Aorta (tissue), 5 donors: ENCODE measurements around the gene CLCNKA. TPM values are rescaled to one million over a fixed set of nuclear protein-coding genes. Genes with fewer than 3 reads are reported as not detected.
"Not testable (repeated sequence)": the region's sequence is repeated elsewhere in the genome, so short reads cannot be mapped to it uniquely, and the experiment has no call there.

ENCODE experiments used
- ATAC-seq: fragments of 200-7000 bp; cut with Tn5 transposase; one replicate; pipeline ENCODE4 v1.9.1; 2022; ENCODE audit warnings: moderate library complexity; ENCODE audit not compliant: low FRiP score
- DNase-seq, 2 donors: peaks; one replicate each; pipeline ENCODE4 v3.0.0-alpha.2; 2020
- H3K27ac ChIP-seq, 2 donors: one replicate each; pipeline ENCODE4 v1.5.1; 2013; ENCODE audit warnings: low read length in 2 of 2, mild to moderate bottlenecking in 2 of 2, moderate library complexity in 2 of 2, control low read depth in 1 of 2, inconsistent platforms in 1 of 2, low read depth in 1 of 2
- H3K27me3 ChIP-seq, 2 donors: one replicate each; pipeline ENCODE4 v1.6.1; 2013; ENCODE audit warnings: control low read depth in 1 of 2, low read length in 1 of 2, mild to moderate bottlenecking in 1 of 2, moderate library complexity in 1 of 2; ENCODE audit not compliant: insufficient read depth in 2 of 2, control insufficient read depth in 1 of 2
- H3K36me3 ChIP-seq, 2 donors: one replicate each; pipeline ENCODE4 v1.6.1; 2013; ENCODE audit warnings: control low read depth in 1 of 2, low read length in 1 of 2, mild to moderate bottlenecking in 1 of 2; ENCODE audit not compliant: insufficient read depth in 2 of 2, control insufficient read depth in 1 of 2
- H3K4me1 ChIP-seq, 2 donors: one replicate each; pipeline ENCODE4 v1.6.1; 2013; ENCODE audit warnings: low read length in 2 of 2, control low read depth in 1 of 2, mild to moderate bottlenecking in 1 of 2, moderate library complexity in 1 of 2; ENCODE audit not compliant: insufficient read depth in 2 of 2, control insufficient read depth in 1 of 2
- H3K4me3 ChIP-seq, 2 donors: one replicate each; pipeline ENCODE4 v1.5.1; 2013; ENCODE audit warnings: low read length in 2 of 2, control low read depth in 1 of 2, mild to moderate bottlenecking in 1 of 2
- H3K9me3 ChIP-seq: one replicate; pipeline ENCODE4 v1.6.1; 2013; ENCODE audit warnings: mild to moderate bottlenecking, low read length; ENCODE audit not compliant: control insufficient read depth
- WGBS, 2 donors: extraction: QIAGEN DNeasy Blood & Tissue Kit; methylation state at CpG; one replicate each; pipeline ENCODE4 v1.1.7; 2013; 5-methylcytosine and 5-hydroxymethylcytosine counted together
- intact Hi-C, 2 donors: fragments of 100-400 bp; cut with DNase I; formaldehyde crosslinking; loops; one replicate each; pipeline versions ENCODE4 v1.14.2 to v1.15.0; 2022
- polyA plus RNA-seq, 2 donors: library from polyadenylated mRNA; stranded (reverse); fragments of 200-250 nt; gene quantifications; one replicate each; pipeline ENCODE4 v1.2.3, GENCODE V29; 2013
- total RNA-seq, 2 donors: library from RNA; stranded (reverse); fragmentation: NEBNext Ultra II Directional; extraction: Animal tissue kit (Norgen Biotek cat#: 25700); gene quantifications; one replicate each; pipeline ENCODE4 v1.2.1, GENCODE V29; 2021
- donor health status: healthy with polysubstance abuse.
- donor health status: Bipolar disorder and iron deficiency.
- donor health status: DM: no; HTN: no; CAD: no.
- donor health status: DM: no; HTN: no; CAD: no.
- donor health status: DM: yes; HTN: yes; CAD: no.

CLCNKA gene
- total and polyA plus RNA-seq, 4 donors: 1.0 to 4.5 (median 1.3) TPM; not detected in 1

DNA sequence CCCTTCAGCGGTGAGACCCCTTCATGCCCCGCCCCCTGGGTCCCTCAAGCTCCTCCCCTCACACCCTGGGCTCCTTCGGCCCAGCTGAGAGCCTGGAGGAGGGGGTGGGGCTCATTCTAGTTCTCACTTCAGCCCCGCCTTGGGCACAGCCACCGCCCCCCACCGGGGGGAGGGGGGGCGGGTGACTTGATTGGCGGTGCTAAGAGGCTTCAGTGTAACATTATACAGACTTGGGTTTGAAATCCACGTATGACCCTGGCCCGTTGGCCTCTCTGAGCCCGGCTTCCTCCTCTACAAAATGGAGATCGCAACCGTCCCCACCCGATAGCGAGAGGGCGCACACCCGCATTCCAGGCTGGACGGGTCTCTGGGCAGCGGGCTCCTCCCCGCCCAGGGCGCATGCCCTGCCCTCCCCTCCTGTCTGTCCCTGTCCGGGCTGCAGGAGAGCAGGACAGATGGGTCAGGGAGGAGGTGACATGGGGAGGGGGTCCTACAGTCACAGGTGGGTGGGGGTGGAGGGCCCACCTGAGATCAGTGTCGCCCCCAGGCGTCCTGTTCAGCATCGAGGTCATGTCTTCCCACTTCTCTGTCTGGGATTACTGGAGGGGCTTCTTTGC is 26.8 kb downstream of the CLCNKA start:
- Histone ChIP-seq H3K27me3 (no peaks in the 10 kb centered on the region), H3K4me3 (peak overlapping the region in 1 of 2 donors; percentile 5), H3K9me3 (no peaks in the 10 kb centered on the region), H3K4me1 (no peaks in the 10 kb centered on the region), H3K27ac (no peak overlapping the region), H3K36me3 (no peaks in the 10 kb centered on the region)
- intact Hi-C loops: loop anchor here in 1 of 2 donors (5.0 kb wide), 1 partner anchor 36 kb away; no protein-coding TSS in a partner anchor
- WGBS, 2 donors: 5% methylated on average over 19 to 25 of the region's 25 CpGs
- peak; percentile 26 for ATAC-seq
- peak in 1 of 2 donors; percentile 86 for DNase-seq

DNA sequence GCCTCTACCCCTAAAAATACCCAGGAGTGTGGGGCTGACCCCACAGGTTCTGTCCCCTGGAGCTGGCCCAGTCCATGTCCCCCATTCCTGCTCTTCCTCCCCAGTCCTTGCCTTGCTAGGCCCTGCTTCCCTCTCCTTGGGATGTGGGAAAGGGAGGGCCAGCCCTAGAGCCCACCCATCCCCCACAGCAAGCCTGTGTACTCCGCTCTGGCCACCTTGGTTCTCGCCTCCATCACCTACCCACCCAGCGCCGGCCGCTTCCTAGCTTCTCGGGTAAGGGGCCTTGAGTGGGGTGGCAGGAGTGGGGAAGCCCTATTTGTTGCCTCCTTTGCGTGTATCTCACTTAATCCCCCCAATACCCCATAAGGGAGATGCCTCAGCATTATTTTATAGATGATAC is 28.5 kb downstream of the CLCNKA start:
- no peaks in the 10 kb centered on the region for H3K9me3 ChIP-seq
- H3K27ac ChIP-seq: no peak overlapping the region
- ATAC-seq: no peak
- no peaks in the 10 kb centered on the region for H3K27me3 ChIP-seq
- intact Hi-C loops: loop anchor here in 1 of 2 donors (1.0 kb wide), 1 partner anchor 9 kb away; no protein-coding TSS in a partner anchor
- H3K4me3 ChIP-seq: no peak overlapping the region
- no peaks in the 10 kb centered on the region for H3K4me1 ChIP-seq
- WGBS, 2 donors: 90 to 92% methylated on average over 6 to 7 of the region's 7 CpGs
- DNase-seq: no peak
- H3K36me3 ChIP-seq: no peaks in the 10 kb centered on the region

DNA sequence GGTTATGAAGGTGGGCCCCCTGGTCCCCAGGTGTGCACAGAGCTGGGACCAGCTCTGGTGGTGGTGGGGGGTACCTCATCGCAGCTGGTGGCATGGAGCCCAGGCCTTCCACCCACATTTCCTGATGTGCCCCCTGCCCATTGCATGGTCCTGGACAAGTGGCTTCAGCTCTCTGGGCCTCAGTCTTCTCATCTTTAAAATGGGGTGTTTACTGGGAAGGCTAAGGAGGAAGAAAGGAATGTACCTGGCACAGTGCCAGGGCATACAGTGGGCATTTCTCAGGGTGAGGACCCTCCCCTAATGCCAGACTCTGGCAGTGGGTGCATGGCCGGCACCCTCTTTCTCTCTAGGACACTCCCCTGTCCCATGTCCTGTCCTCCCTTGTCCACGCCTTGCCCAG is 29.2 kb downstream of the CLCNKA start:
- 86 to 87% methylated on average over 3 of the region's 3 CpGs for WGBS, 2 donors
- H3K4me1 ChIP-seq: no peaks in the 10 kb centered on the region
- no peaks in the 10 kb centered on the region for H3K36me3 ChIP-seq
- no peak overlapping the region for H3K4me3 ChIP-seq
- DNase-seq: no peak
- no peak overlapping the region for H3K27ac ChIP-seq
- intact Hi-C loops: no loop called here
- no peaks in the 10 kb centered on the region for H3K27me3 ChIP-seq
- no peaks in the 10 kb centered on the region for H3K9me3 ChIP-seq
- ATAC-seq: no peak

DNA sequence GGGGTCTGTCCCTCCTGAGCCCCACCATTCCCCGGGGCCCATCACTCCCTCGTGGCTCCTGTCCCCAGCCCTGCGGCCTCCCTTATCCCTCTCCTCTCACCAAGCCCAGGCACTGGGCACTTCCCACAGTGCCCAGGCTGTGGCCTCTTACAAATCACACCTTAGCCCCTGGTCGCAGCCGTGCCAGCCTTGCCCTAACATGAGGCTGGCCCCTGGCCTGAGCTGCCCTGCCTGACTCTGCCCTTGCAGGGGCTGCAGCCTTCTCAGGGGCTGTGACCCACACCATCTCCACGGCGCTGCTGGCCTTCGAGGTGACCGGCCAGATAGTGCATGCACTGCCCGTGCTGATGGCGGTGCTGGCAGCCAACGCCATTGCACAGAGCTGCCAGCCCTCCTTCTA is 30.1 kb downstream of the CLCNKA start:
- intact Hi-C loops, H3K36me3 ChIP-seq, DNase-seq, H3K27ac ChIP-seq, H3K4me1 ChIP-seq, H3K27me3 ChIP-seq, ATAC-seq, H3K4me3 ChIP-seq, H3K9me3 ChIP-seq: not testable (repeated sequence)
- WGBS, 2 donors: 86 to 91% methylated on average over 11 to 12 of the region's 12 CpGs

DNA sequence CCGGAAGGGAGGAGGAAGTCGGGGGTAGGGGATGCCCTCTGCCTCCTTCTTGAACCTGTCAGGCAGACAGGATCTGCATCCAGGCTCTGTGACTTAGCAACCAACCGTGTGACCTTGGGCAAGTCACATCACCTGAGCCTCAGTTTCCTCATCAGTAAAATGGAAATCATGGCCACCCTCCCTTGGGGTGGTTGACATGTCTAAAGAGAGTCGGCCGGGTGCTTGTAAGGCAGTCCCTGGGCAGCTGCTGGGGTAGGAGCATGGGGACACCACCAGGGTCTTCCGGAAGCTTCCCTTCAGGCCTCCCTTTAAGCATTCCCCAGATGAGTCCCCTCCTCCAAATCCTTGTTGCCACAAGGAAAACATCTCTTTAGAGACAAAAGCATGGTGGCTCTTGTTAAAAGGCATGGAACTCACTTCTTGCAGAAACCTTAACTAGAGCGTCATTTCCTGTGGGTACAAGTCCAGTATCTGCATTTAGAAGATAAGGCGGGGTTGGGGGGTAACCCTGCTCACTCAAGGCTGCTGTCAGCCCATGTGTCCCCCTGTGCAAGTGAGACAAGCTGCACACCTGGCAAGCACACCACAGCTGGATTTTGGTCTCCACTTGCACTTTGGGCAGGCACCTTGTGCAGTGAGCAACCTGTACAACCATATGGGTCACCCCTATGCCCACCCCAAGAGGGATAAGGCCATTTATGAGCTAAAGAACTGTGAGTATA is 32.1 kb downstream of the CLCNKA start:
- no peak for ATAC-seq
- H3K4me3 ChIP-seq: no peak overlapping the region
- no peaks in the 10 kb centered on the region for H3K36me3 ChIP-seq
- DNase-seq: no peak
- no peak overlapping the region for H3K27ac ChIP-seq
- WGBS, 2 donors: 82 to 83% methylated on average over 7 to 8 of the region's 8 CpGs
- intact Hi-C loops: no loop called here
- no peaks in the 10 kb centered on the region for H3K9me3 ChIP-seq
- no peaks in the 10 kb centered on the region for H3K4me1 ChIP-seq
- no peaks in the 10 kb centered on the region for H3K27me3 ChIP-seq

DNA sequence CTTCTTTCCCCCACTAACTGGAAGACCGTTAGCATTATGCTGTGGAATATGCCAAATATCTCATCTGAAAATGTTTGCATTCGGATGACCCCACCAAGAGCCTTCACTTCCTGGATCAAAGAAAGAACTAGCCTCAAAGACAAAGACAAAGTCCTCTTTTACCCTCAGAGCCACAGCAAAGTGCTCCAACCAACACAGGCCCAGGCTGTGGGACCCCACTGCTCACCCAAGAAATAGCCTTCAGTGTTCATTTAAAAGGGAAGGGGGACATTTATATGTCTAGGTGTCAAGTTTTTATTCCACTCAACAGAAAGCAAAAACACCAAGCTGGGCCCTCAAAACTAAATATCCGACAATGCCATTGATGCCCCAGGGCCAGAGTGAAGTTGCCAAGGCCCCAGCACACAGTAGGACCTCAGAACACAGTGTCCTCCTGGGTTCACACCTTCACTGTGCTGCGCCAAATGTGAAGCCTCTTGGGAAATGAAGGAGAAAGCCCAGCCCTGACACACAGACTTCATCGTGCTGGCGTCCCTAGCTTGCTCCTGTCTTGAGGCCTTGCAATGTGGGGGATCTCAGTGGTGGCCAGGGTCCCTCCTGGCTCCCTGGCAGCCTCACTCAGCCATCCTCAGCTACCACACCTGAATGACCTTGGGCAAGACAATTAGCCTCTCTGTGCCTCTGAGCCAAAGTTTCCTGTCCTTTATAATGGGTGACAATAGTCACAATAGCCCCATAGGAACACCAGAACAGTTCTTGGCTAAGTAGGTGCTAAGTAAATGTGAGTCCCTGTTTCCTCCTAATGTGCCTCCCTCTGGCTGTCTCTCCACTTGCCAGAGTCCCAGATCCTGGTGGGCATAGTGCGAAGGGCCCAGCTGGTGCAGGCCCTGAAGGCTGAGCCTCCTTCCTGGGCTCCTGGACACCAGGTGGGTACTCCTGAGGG is 33.0 kb downstream of the CLCNKA start:
- H3K27ac ChIP-seq: no peak overlapping the region
- H3K4me3 ChIP-seq: no peak overlapping the region
- H3K27me3 ChIP-seq: no peaks in the 10 kb centered on the region
- 86 to 88% methylated on average over 7 of the region's 7 CpGs for WGBS, 2 donors
- H3K9me3 ChIP-seq: no peaks in the 10 kb centered on the region
- ATAC-seq: no peak
- no peaks in the 10 kb centered on the region for H3K36me3 ChIP-seq
- no peaks in the 10 kb centered on the region for H3K4me1 ChIP-seq
- DNase-seq: no peak
- intact Hi-C loops: loop anchor here in 1 of 2 donors (5.0 kb wide), 1 partner anchor 48 kb away; no protein-coding TSS in a partner anchor

DNA sequence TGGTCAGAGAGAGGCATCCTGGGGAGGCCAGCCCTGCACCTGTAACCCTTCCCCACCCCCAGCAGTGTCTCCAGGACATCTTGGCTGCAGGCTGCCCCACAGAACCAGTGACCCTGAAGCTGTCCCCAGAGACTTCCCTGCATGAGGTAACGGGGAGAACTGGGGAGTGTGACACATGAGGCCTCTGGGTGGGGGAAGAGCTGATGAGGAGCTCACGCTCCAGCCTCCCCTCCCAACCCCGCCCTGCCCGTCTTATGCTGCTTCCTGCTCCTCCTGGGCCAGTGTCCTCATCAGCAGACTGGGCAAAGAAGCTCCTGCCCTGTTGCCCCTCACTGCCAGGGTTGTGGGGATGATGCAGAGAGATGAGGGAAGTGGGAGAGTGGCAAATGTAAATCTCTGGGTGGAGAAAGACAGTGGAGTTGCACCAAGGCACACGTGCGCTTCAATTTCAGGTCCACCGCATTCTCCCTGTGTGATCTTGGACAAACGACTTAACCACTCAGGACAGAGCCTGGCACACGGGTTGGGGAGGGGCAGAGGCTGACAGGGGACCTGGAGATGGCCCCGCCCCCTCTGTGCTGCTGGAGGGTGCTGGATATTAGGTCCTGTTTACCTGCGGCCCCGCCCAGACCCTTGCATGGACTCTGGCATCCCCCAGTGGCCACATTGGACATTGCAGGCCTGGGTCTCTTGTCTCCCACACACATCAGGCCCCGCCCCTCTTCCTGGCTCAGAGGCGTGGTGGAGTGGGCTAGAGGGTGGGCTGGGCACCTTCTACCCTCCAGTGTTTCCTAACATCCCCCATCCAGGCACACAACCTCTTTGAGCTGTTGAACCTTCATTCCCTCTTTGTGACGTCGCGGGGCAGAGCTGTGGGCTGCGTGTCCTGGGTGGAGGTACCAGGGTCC is 34.0 kb downstream of the CLCNKA start:
- Histone ChIP-seq H3K27me3 (no peaks in the 10 kb centered on the region), H3K27ac (no peak overlapping the region), H3K36me3 (no peaks in the 10 kb centered on the region), H3K9me3 (no peaks in the 10 kb centered on the region), H3K4me1 (no peaks in the 10 kb centered on the region), H3K4me3 (no peak overlapping the region)
- intact Hi-C loops: loop anchor here (1.0 to 5.0 kb wide), 3 partner anchors 23 to 49 kb away; no protein-coding TSS in a partner anchor
- WGBS, 2 donors: 38 to 42% methylated on average over 18 of the region's 18 CpGs
- ATAC-seq (peak; percentile 81), DNase-seq (peak; percentile 89 to 94)

DNA sequence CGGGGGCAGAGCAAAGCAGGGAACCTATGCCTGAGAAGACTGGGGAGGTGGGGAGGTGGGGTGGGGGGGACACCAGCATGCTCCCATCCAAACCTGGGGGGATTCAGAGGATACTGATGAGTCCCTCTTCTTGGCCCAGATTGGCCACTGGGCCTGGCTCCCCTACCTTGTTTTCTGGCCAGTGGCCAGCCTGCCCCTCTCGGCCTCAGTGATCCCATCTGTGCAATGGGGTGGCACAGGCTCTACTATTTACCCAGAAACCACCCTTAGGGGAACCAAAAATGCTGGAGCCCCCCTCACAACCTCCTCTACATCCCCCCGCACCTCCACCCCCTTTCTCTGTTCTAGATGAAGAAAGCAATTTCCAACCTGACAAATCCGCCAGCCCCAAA is 34.7 kb downstream of the CLCNKA start:
- intact Hi-C loops: loop anchor here (1.0 to 5.0 kb wide), 3 partner anchors 24 to 49 kb away; no protein-coding TSS in a partner anchor
- not testable (repeated sequence) for DNase-seq, H3K9me3 ChIP-seq, H3K27me3 ChIP-seq, H3K27ac ChIP-seq, ATAC-seq, H3K36me3 ChIP-seq, H3K4me1 ChIP-seq, H3K4me3 ChIP-seq
- 42 to 51% methylated on average over 2 to 4 of the region's 4 CpGs for WGBS, 2 donors
